ENCODE measurements around the gene CYB5R2.
"Not testable (repeated sequence)": the region's sequence is repeated elsewhere in the genome, so short reads cannot be mapped to it uniquely, and the experiment has no call there.

The CYB5R2 gene

DNA sequence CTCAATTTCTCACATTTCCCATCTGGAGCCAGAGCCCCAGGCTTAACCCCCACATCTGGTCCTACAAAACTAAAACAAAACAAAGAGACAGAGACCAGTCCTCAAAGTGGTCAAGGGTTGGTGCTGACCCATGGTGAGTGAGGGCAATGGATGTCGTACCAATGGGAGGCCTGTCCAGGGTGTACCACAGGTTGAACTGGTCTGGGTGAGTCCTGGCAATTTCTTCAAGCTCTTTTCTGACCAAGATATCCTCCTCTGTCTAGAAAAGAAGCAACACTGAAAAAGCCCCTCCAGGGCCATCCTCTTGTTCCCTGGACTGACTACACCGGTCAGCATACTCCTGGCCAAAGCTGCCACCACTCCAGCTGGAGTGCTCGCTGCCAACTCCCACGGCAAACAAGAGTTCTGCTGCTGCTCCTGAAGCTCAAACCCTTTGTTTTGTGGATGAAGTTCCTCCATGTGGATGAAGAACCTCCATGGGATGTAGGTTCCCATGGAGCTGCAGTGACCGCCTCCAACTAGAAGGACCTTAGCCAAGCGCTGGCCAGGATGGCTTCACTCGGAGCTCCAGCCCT, 6.9 kb downstream of the CYB5R2 start:
- H3K36me3 ChIP-seq (ENCODE audit: insufficient read depth, low read length), result no peaks in the 10 kb centered on the region
- H3K9me3 ChIP-seq (ENCODE audit: insufficient read depth, low read depth, low read length), result no peaks in the 10 kb centered on the region
- no peak overlapping the region for H3K4me2 ChIP-seq (ENCODE audit: low read depth, low read length, poor library complexity, severe bottlenecking)
- H3K27me3 ChIP-seq (ENCODE audit: insufficient read depth, low read length, poor library complexity, severe bottlenecking), result no peaks in the 10 kb centered on the region
- no peak overlapping the region for H3K9ac ChIP-seq (ENCODE audit: low read depth, low read length, poor library complexity, severe bottlenecking)
- H3F3A ChIP-seq (ENCODE audit: low read depth), result no peaks in the 10 kb centered on the region
- H4K20me1 ChIP-seq (ENCODE audit: insufficient read depth, low read length, poor library complexity, severe bottlenecking), result no peaks in the 10 kb centered on the region
- no peaks in the 10 kb centered on the region for H3K9me2 ChIP-seq (replicated peaks; ENCODE audit: low read depth, low read length)
- H2AFZ ChIP-seq (ENCODE audit: low read length), result no peak overlapping the region
- no peaks in the 10 kb centered on the region for H3K79me2 ChIP-seq (ENCODE audit: insufficient read depth, low read length)
- TF ChIP-seq EZH2phosphoT487 (IDR thresholded peaks at IDR 0.05; ENCODE audit: borderline replicate concordance), result no peak
- no peak for TF ChIP-seq CTCF (conservative IDR thresholded peaks at IDR 0.05; ENCODE audit: low read length)
- no peaks in the 10 kb centered on the region for H3K4me1 ChIP-seq (ENCODE audit: insufficient read depth, low read length, poor library complexity, severe bottlenecking)
- no peak overlapping the region for H3K4me3 ChIP-seq (ENCODE audit: low read length, poor library complexity, severe bottlenecking)

GRCh38 chr11:7665473-7666291, 7.6 kb downstream of the CYB5R2 start:
- no peak overlapping the region for H3K4me3 ChIP-seq (ENCODE audit: low read length, poor library complexity, severe bottlenecking)
- no peak overlapping the region for H2AFZ ChIP-seq (ENCODE audit: low read length)
- H3F3A ChIP-seq (ENCODE audit: low read depth), result no peaks in the 10 kb centered on the region
- no peaks in the 10 kb centered on the region for H3K27me3 ChIP-seq (ENCODE audit: insufficient read depth, low read length, poor library complexity, severe bottlenecking)
- H4K20me1 ChIP-seq (ENCODE audit: insufficient read depth, low read length, poor library complexity, severe bottlenecking), result no peaks in the 10 kb centered on the region
- no peak overlapping the region for H3K4me2 ChIP-seq (ENCODE audit: low read depth, low read length, poor library complexity, severe bottlenecking)
- no peaks in the 10 kb centered on the region for H3K36me3 ChIP-seq (ENCODE audit: insufficient read depth, low read length)
- no peaks in the 10 kb centered on the region for H3K9me3 ChIP-seq (ENCODE audit: insufficient read depth, low read depth, low read length)
- no peak overlapping the region for H3K9ac ChIP-seq (ENCODE audit: low read depth, low read length, poor library complexity, severe bottlenecking)
- no peaks in the 10 kb centered on the region for H3K9me2 ChIP-seq (replicated peaks; ENCODE audit: low read depth, low read length)
- TF ChIP-seq EZH2phosphoT487 (IDR thresholded peaks at IDR 0.05; ENCODE audit: borderline replicate concordance), result no peak
- peak; percentile 97 for TF ChIP-seq CTCF (conservative IDR thresholded peaks at IDR 0.05; ENCODE audit: low read length)
- H3K79me2 ChIP-seq (ENCODE audit: insufficient read depth, low read length), result no peaks in the 10 kb centered on the region
- no peaks in the 10 kb centered on the region for H3K4me1 ChIP-seq (ENCODE audit: insufficient read depth, low read length, poor library complexity, severe bottlenecking)

DNA sequence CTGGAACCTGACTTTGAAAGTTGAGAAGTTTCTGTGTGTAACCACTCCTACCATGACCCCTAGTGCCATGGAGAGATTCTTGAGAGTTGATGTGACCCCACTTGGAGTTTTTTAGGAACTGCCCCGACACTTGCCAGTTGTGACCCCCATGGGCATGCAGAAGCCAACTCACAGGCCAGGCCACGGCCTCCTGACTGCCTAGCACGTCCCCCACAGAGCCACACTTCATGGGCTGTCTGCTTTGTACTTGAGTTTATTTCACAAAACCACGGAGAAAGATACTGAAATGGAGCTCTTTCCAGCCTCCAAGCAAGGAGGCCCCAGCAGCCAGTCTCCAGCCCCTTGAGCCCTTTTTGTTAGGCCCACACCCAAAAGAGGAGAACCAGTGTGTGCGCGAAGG, 8.4 kb downstream of the CYB5R2 start:
- H3K9ac ChIP-seq (ENCODE audit: low read depth, low read length, poor library complexity, severe bottlenecking), result no peak overlapping the region
- no peaks in the 10 kb centered on the region for H3F3A ChIP-seq (ENCODE audit: low read depth)
- H3K36me3 ChIP-seq (ENCODE audit: insufficient read depth, low read length), result no peaks in the 10 kb centered on the region
- no peaks in the 10 kb centered on the region for H3K27me3 ChIP-seq (ENCODE audit: insufficient read depth, low read length, poor library complexity, severe bottlenecking)
- no peaks in the 10 kb centered on the region for H4K20me1 ChIP-seq (ENCODE audit: insufficient read depth, low read length, poor library complexity, severe bottlenecking)
- H3K79me2 ChIP-seq (ENCODE audit: insufficient read depth, low read length), result no peaks in the 10 kb centered on the region
- TF ChIP-seq EZH2phosphoT487 (IDR thresholded peaks at IDR 0.05; ENCODE audit: borderline replicate concordance) (no peak), CTCF (conservative IDR thresholded peaks at IDR 0.05; ENCODE audit: low read length) (no peak)
- H3K9me2 ChIP-seq (replicated peaks; ENCODE audit: low read depth, low read length), result no peaks in the 10 kb centered on the region
- no peaks in the 10 kb centered on the region for H3K9me3 ChIP-seq (ENCODE audit: insufficient read depth, low read depth, low read length)
- no peak overlapping the region for H3K4me2 ChIP-seq (ENCODE audit: low read depth, low read length, poor library complexity, severe bottlenecking)
- no peak overlapping the region for H3K4me3 ChIP-seq (ENCODE audit: low read length, poor library complexity, severe bottlenecking)
- H3K4me1 ChIP-seq (ENCODE audit: insufficient read depth, low read length, poor library complexity, severe bottlenecking), result no peaks in the 10 kb centered on the region
- no peak overlapping the region for H2AFZ ChIP-seq (ENCODE audit: low read length)

DNA sequence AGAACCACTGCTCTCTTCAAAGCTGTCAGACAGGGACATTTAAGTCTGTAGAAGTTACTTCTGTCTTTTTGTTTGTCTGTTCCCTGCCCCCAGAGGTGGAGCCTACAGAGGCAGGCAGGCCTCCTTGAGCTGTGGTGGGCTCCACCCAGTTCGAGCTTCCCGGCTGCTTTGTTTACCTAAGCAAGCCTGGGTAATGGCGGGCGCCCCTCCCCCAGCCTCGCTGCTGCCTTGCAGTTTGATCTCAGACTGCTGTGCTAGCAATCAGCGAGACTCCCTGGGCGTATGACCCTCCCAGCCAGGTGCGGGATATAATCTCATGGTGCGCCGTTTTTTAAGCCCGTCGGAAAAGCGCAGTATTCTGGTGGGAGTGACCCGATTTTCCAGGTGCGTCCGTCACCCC, 9.8 kb downstream of the CYB5R2 start:
- H3K4me2 ChIP-seq (ENCODE audit: low read depth, low read length, poor library complexity, severe bottlenecking); H3K9me2 ChIP-seq (replicated peaks; ENCODE audit: low read depth, low read length); H3K4me3 ChIP-seq (ENCODE audit: low read length, poor library complexity, severe bottlenecking); H3K9me3 ChIP-seq (ENCODE audit: insufficient read depth, low read depth, low read length); H3K79me2 ChIP-seq (ENCODE audit: insufficient read depth, low read length); H3K36me3 ChIP-seq (ENCODE audit: insufficient read depth, low read length); H3F3A ChIP-seq (ENCODE audit: low read depth); H3K27me3 ChIP-seq (ENCODE audit: insufficient read depth, low read length, poor library complexity, severe bottlenecking); H3K4me1 ChIP-seq (ENCODE audit: insufficient read depth, low read length, poor library complexity, severe bottlenecking); H3K9ac ChIP-seq (ENCODE audit: low read depth, low read length, poor library complexity, severe bottlenecking); H4K20me1 ChIP-seq (ENCODE audit: insufficient read depth, low read length, poor library complexity, severe bottlenecking); H2AFZ ChIP-seq (ENCODE audit: low read length): not testable (repeated sequence)

Data from Loucy (cell line).